Thoracic aorta (tissue), 2 donors: Measurements from ENCODE around the gene NMT1. TPM values are rescaled to one million over a fixed set of nuclear protein-coding genes. Genes with fewer than 3 reads are reported as not detected.

Experiments used
- ATAC-seq: fragments of 150-250 bp; one replicate; pipeline ENCODE4 v1.8.0; 2017; ENCODE audit warnings: low read depth; ENCODE audit not compliant: insufficient number of reproducible peaks, low FRiP score
- DNase-seq: peaks from one replicate; pipeline ENCODE4 v3.0.0-alpha.2; 2020; ENCODE audit warnings: low spot score
- H3K27ac ChIP-seq, 2 donors: fragments of 200-600 bp; sonication (generic); 1 replicate in 1 of 2; 2 replicates in 1 of 2; pipeline ENCODE4 v1.5.1; 2016; ENCODE audit warnings: mild to moderate bottlenecking in 2 of 2, moderate library complexity in 2 of 2
- H3K27me3 ChIP-seq: fragments of 200-600 bp; sonication (generic); replicated peaks from 2 replicates; pipeline ENCODE4 v1.6.0; 2016; ENCODE audit warnings: mild to moderate bottlenecking; ENCODE audit not compliant: insufficient read depth
- H3K36me3 ChIP-seq: fragments of 200-600 bp; sonication (generic); one replicate; pipeline ENCODE4 v1.5.1; 2016
- H3K4me1 ChIP-seq, 2 donors: fragments of 200-600 bp; sonication (generic); 1 replicate in 1 of 2; 2 replicates in 1 of 2; pipeline versions ENCODE4 v1.5.1 to v1.6.0; 2016; ENCODE audit warnings: low read depth in 2 of 2, mild to moderate bottlenecking in 1 of 2; ENCODE audit not compliant: control insufficient read depth in 1 of 2
- H3K4me3 ChIP-seq: fragments of 200-600 bp; sonication (generic); 2 replicates; pipeline ENCODE4 v1.5.1; 2016; ENCODE audit warnings: mild to moderate bottlenecking
- H3K9me3 ChIP-seq: fragments of 200-600 bp; sonication (generic); 2 replicates; pipeline ENCODE4 v1.5.1; 2016
- total RNA-seq, 2 donors: library from RNA; depleted of rRNA; stranded (reverse); fragments of >200 nt; gene quantifications; one replicate each; pipeline versions ENCODE4 v1.1.0 to v1.2.3, GENCODE V29; 2016
- TF ChIP-seq, protein P1 (sequence below): fragments of 200-600 bp; sonication (generic); IDR thresholded peaks from one replicate; pipeline ENCODE4 v1.5.1; 2019; ENCODE audit warnings: antibody characterized with exemption

The NMT1 gene
- total RNA-seq, 2 donors from 2014 or later: 53.1 to 64.8 TPM

DNA sequence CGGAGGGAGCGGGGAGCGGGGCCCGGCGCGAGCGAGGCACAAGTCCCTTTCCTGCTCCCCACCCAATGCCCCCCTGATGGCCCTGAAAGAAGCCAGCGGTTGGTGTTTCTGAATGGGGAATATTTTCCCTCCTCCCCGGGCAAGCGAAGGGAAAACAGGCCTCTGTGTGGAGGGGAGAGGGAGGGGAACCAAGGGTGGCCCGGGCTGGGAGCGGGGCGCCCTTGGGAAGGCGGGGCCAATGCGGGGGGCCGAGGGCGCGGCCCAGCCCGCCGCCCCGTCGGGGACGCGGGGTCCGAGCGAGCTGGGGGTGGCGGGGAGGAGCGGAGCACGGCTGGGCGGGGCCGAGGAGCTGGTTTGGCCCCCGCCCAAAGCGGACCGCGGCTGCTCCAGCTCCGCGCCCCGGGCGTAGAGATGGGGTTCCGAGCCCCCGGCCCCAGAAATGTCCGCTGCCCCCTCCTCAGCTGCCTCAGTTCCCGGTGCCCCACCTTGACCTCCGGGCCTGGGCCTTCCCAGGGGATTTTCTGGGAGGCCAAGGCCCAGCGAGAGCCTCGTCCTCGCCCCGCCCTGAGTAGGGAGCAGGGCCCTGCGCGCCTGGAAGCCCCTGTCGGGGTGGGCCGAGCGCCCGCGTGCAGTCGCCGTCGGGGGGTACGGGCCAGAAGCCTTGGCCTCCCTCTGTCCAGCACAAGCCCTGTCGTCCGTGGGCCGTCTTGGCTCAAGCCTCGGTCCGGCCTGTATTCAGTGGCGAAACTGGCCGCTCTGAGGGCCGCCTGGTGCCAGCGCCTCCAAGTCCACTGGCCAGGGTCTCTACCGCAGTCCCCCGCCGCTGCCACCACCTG is 83.3 kb downstream of the NMT1 start:
- Histone ChIP-seq H3K27me3 (no peaks in the 10 kb centered on the region), H3K4me1 (peaks cover 3 to 28% of the 10 kb centered on the region in 2 donors), H3K36me3 (no peaks in the 10 kb centered on the region), H3K27ac (peak overlapping the region; percentile 93 to 95), H3K4me3 (peak overlapping the region; percentile 73), H3K9me3 (no peaks in the 10 kb centered on the region)
- DNase-seq (no peak), ATAC-seq (no peak)
- TF ChIP-seq, protein P1, sequence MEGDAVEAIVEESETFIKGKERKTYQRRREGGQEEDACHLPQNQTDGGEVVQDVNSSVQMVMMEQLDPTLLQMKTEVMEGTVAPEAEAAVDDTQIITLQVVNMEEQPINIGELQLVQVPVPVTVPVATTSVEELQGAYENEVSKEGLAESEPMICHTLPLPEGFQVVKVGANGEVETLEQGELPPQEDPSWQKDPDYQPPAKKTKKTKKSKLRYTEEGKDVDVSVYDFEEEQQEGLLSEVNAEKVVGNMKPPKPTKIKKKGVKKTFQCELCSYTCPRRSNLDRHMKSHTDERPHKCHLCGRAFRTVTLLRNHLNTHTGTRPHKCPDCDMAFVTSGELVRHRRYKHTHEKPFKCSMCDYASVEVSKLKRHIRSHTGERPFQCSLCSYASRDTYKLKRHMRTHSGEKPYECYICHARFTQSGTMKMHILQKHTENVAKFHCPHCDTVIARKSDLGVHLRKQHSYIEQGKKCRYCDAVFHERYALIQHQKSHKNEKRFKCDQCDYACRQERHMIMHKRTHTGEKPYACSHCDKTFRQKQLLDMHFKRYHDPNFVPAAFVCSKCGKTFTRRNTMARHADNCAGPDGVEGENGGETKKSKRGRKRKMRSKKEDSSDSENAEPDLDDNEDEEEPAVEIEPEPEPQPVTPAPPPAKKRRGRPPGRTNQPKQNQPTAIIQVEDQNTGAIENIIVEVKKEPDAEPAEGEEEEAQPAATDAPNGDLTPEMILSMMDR: no peak

DNA sequence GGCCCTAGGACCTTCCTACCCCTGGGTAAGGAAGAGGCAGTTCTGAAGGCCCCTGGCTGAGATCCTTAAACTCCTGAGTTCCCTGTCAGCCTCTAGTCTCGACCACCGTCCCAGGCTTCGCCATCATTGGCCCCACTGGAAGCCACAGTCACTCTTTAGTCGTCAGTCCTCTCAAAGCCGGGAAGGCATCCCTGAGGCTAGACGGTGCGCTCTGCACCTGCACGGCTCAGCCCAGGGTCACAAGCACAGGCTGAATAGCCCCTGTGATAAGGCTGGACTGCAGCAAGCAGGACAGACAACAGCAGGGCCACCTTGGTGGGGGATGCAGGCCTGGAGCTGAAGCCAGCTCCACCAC is 83.9 kb downstream of the NMT1 start:
- Histone ChIP-seq H3K9me3 (no peaks in the 10 kb centered on the region), H3K4me1 (peaks cover 3 to 28% of the 10 kb centered on the region in 2 donors), H3K4me3 (peak overlapping the region; percentile 73), H3K27ac (peak overlapping the region; percentile 93 to 95), H3K27me3 (no peaks in the 10 kb centered on the region), H3K36me3 (no peaks in the 10 kb centered on the region)
- DNase-seq: no peak
- TF ChIP-seq, protein P1: no peak
- ATAC-seq: no peak

DNA sequence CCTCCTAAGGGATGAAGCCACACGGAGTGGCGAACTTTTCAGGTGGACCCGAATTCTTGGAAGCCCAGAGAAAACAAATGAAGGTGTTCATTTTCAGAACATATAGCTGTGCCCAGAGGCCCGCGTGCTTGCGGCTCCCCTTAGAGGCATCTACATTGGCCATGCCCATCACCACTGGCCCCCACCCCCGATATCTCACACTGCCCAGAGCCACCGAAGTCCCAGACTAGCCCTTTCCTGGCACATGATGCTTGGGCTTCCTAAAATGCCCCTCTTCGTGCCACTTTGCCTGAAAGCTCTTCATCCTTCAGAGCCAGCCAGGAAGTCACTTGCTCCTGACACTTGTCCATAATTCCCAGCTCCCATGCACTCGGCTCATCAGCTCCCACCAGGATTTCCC is 85.0 kb downstream of the NMT1 start:
- peaks cover 10 to 33% of the 10 kb centered on the region in 2 donors for H3K4me1 ChIP-seq
- no peaks in the 10 kb centered on the region for H3K36me3 ChIP-seq
- no peaks in the 10 kb centered on the region for H3K9me3 ChIP-seq
- TF ChIP-seq, protein P1: no peak
- DNase-seq (no peak), ATAC-seq (no peak)
- no peaks in the 10 kb centered on the region for H3K27me3 ChIP-seq
- peak overlapping the region; percentile 98 for H3K27ac ChIP-seq
- H3K4me3 ChIP-seq: no peak overlapping the region

DNA sequence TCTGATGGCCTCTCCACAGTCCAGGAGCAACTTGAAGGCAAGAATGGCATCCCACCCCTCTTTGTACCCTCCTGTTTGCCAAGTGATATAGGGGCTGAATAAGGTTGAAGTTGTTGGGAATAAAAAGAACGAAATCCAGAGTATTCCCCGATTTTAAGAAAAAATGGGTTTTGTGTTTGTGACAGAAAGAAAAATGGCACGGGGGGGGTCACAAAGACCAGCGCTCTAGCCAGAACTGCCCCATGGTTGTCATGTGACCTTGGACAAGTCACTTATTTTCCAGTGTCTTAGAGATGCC is 85.4 kb downstream of the NMT1 start:
- TF ChIP-seq, protein P1: no peak
- Histone ChIP-seq H3K4me1 (peaks cover 14 to 37% of the 10 kb centered on the region in 2 donors), H3K9me3 (no peaks in the 10 kb centered on the region), H3K27ac (peak overlapping the region; percentile 98), H3K4me3 (peak overlapping the region; percentile 86), H3K36me3 (no peaks in the 10 kb centered on the region), H3K27me3 (no peaks in the 10 kb centered on the region)
- ATAC-seq: no peak
- DNase-seq: no peak

DNA sequence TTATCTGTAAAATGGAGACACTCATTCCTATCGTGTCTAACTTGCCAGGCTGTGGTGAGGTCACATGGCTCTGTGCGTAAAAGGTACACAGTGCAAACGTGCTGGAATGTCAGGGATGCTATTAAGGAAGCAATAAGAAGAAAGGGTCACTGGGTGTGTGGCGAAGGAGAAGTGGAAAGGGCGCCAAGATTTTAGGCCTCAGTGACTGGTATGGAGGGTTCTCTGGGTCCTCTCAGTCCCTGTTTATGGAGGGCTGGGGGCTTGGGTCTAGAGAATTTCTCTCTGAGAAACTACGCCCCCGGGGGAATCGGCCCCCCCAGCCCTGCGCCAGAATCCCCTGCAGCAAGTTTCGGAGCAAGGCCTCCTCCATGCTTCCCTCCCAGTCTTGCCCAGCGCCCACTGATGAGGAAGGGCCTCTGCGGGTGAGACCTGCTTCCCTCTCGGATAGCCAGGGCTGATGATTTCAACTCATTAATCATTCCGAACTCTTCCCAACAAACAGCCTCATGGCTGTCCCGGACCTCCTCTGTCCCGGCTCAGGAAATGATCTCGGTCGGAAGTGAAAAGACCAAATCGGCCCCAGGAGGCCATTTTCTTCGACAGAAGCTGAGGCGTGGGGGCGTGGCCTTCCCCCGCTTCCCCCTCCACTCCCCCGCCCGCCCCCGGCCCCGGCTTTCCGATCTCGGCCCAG is 85.9 kb downstream of the NMT1 start:
- DNase-seq (no peak), ATAC-seq (peak; percentile 4)
- Histone ChIP-seq H3K27ac (peak overlapping the region; percentile 98), H3K36me3 (no peaks in the 10 kb centered on the region), H3K4me1 (peaks cover 18 to 42% of the 10 kb centered on the region in 2 donors), H3K9me3 (no peaks in the 10 kb centered on the region), H3K4me3 (peak overlapping the region; percentile 86), H3K27me3 (no peaks in the 10 kb centered on the region)
- TF ChIP-seq, protein P1: no peak
